ENCODE measurements around the gene KCNQ5.
"Not testable (repeated sequence)": the region's sequence is repeated elsewhere in the genome, so short reads cannot be mapped to it uniquely, and the experiment has no call there.

The KCNQ5 gene

GRCh38 chr6:73151732-73152131 is 529.9 kb downstream of the KCNQ5 start:
- DNase-seq = no peak

GRCh38 chr6:73152556-73152955 is 530.7 kb downstream of the KCNQ5 start:
- no peak for DNase-seq

- peak; percentile 13 for DNase-seq
Measured at GRCh38 chr6:73152966-73153757, 531.3 kb downstream of the KCNQ5 start.

- no peak for DNase-seq
Measured at GRCh38 chr6:73156793-73157767, 535.2 kb downstream of the KCNQ5 start.

- DNase-seq = no peak
Measured at GRCh38 chr6:73157870-73158269, 536.0 kb downstream of the KCNQ5 start.

- DNase-seq = no peak
Measured at GRCh38 chr6:73169111-73169510, 547.2 kb downstream of the KCNQ5 start.

- no peak for DNase-seq
Measured at GRCh38 chr6:73169633-73170032, 547.8 kb downstream of the KCNQ5 start.

- no peak for DNase-seq
Measured at GRCh38 chr6:73174646-73175045, 552.8 kb downstream of the KCNQ5 start.

GRCh38 chr6:73176057-73176456 is 554.2 kb downstream of the KCNQ5 start:
- no peak for DNase-seq

GRCh38 chr6:73177221-73177944 is 555.5 kb downstream of the KCNQ5 start:
- no peak for DNase-seq

GRCh38 chr6:73180076-73180738 is 558.3 kb downstream of the KCNQ5 start:
- DNase-seq = no peak

- DNase-seq = peak; percentile 50
Measured at GRCh38 chr6:73180763-73181619, 559.1 kb downstream of the KCNQ5 start.

- DNase-seq = no peak
Measured at GRCh38 chr6:73182021-73182607, 560.2 kb downstream of the KCNQ5 start.

GRCh38 chr6:73193302-73193701 is 571.4 kb downstream of the KCNQ5 start:
- not testable (repeated sequence) for DNase-seq

GRCh38 chr6:73194744-73195143 is 572.9 kb downstream of the KCNQ5 start:
- DNase-seq = no peak

GRCh38 chr6:73200247-73200646 is 578.4 kb downstream of the KCNQ5 start:
- no peak for DNase-seq

GRCh38 chr6:73200735-73201134 is 578.9 kb downstream of the KCNQ5 start:
- DNase-seq = no peak

GRCh38 chr6:73203098-73203497 is 581.2 kb downstream of the KCNQ5 start:
- DNase-seq = no peak

GRCh38 chr6:73204252-73204651 is 582.4 kb downstream of the KCNQ5 start:
- DNase-seq = no peak

GRCh38 chr6:73207221-73207837 is 585.5 kb downstream of the KCNQ5 start:
- no peak for DNase-seq

GRCh38 chr6:73209117-73209516 is 587.3 kb downstream of the KCNQ5 start:
- no peak for DNase-seq

All from NCI-H226 (cell line).